ENCODE results near the gene GCLC.

Gene GCLC

DNA sequence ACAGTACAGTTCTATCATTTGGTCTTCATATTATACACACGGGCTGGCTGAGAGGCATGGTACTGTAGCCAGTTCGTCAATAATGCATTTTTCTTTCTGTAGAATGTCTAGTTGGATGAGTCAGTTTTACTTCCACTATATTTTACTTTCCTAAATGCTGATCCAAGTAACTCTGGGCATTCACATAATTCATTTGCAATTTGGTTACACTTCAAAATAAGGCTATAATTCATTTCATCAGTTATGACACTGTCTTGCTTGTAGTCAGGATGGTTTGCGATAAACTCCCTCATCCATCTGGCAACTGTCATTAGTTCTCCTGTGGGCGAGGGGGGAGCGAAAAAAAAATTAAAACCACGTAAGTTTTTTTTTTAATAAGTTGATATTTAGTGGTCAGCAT is 46.3 kb downstream of the GCLC start:
- H3K4me2 ChIP-seq (ENCODE audit: low read depth, low read length, poor library complexity, severe bottlenecking) = no peak overlapping the region
- H4K20me1 ChIP-seq (ENCODE audit: low read depth, low read length) = no peaks in the 10 kb centered on the region
- no peak for TF ChIP-seq EZH2phosphoT487 (conservative IDR thresholded peaks at IDR 0.05; ENCODE audit: low read length)
- TF ChIP-seq, protein P1, sequence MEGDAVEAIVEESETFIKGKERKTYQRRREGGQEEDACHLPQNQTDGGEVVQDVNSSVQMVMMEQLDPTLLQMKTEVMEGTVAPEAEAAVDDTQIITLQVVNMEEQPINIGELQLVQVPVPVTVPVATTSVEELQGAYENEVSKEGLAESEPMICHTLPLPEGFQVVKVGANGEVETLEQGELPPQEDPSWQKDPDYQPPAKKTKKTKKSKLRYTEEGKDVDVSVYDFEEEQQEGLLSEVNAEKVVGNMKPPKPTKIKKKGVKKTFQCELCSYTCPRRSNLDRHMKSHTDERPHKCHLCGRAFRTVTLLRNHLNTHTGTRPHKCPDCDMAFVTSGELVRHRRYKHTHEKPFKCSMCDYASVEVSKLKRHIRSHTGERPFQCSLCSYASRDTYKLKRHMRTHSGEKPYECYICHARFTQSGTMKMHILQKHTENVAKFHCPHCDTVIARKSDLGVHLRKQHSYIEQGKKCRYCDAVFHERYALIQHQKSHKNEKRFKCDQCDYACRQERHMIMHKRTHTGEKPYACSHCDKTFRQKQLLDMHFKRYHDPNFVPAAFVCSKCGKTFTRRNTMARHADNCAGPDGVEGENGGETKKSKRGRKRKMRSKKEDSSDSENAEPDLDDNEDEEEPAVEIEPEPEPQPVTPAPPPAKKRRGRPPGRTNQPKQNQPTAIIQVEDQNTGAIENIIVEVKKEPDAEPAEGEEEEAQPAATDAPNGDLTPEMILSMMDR (IDR thresholded peaks at IDR 0.05; ENCODE audit: insufficient read depth, low read length, poor library complexity, severe bottlenecking) = no peak
- H3K36me3 ChIP-seq (ENCODE audit: low read length) = no peaks in the 10 kb centered on the region; the same call in 1 of the 2 replicates
- H3K27me3 ChIP-seq (ENCODE audit: low read length) = no peaks in the 10 kb centered on the region
- no peak overlapping the region for H2AFZ ChIP-seq (ENCODE audit: low read depth, low read length, severe bottlenecking)
- no peaks in the 10 kb centered on the region for H3K79me2 ChIP-seq (ENCODE audit: insufficient read depth, low read length)
- no peaks in the 10 kb centered on the region for H3K9me3 ChIP-seq (ENCODE audit: insufficient read depth, low read length)
- no peak overlapping the region for H3K9ac ChIP-seq (ENCODE audit: low read length)
- no peak overlapping the region for H3K4me3 ChIP-seq (ENCODE audit: insufficient read depth, low read length, poor library complexity, severe bottlenecking)
- no peak overlapping the region for H3K27ac ChIP-seq (ENCODE audit: low read depth, low read length)
- H3K9me2 ChIP-seq (replicated peaks; ENCODE audit: insufficient read depth, low read length) = no peaks in the 10 kb centered on the region
- H3F3A ChIP-seq (ENCODE audit: insufficient read depth) = no peaks in the 10 kb centered on the region

DNA sequence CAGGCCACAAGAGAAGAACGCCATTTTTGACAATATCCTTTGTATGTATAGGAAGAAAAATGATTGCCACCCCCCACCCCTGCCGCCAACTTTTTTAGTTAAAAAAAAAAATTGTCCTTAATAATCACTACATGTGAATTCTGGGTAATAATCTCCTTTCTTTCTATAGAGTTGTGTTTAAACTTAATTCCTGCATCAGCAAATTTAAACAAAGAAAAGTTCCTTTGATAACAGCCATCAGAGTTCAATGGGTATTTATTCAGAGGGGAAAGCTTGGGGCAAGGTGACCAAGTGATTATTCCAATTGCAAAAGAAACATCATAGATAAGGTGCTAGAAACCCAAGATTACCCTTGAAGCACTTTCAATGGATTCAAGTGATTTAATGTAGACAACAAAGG is 47.0 kb downstream of the GCLC start:
- no peak overlapping the region for H3K27ac ChIP-seq (ENCODE audit: low read depth, low read length)
- no peak overlapping the region for H3K4me2 ChIP-seq (ENCODE audit: low read depth, low read length, poor library complexity, severe bottlenecking)
- no peaks in the 10 kb centered on the region for H3K9me2 ChIP-seq (replicated peaks; ENCODE audit: insufficient read depth, low read length)
- no peak overlapping the region for H3K9ac ChIP-seq (ENCODE audit: low read length)
- H3K4me3 ChIP-seq (ENCODE audit: insufficient read depth, low read length, poor library complexity, severe bottlenecking) = no peak overlapping the region
- H2AFZ ChIP-seq (ENCODE audit: low read depth, low read length, severe bottlenecking) = no peak overlapping the region
- no peaks in the 10 kb centered on the region for H3K79me2 ChIP-seq (ENCODE audit: insufficient read depth, low read length)
- H4K20me1 ChIP-seq (ENCODE audit: low read depth, low read length) = no peaks in the 10 kb centered on the region
- H3F3A ChIP-seq (ENCODE audit: insufficient read depth) = no peaks in the 10 kb centered on the region
- TF ChIP-seq, protein P1 (IDR thresholded peaks at IDR 0.05; ENCODE audit: insufficient read depth, low read length, poor library complexity, severe bottlenecking) = no peak
- no peak for TF ChIP-seq EZH2phosphoT487 (conservative IDR thresholded peaks at IDR 0.05; ENCODE audit: low read length)
- H3K9me3 ChIP-seq (ENCODE audit: insufficient read depth, low read length) = no peaks in the 10 kb centered on the region
- no peaks in the 10 kb centered on the region for H3K36me3 ChIP-seq (ENCODE audit: low read length)
- no peaks in the 10 kb centered on the region for H3K27me3 ChIP-seq (ENCODE audit: low read length)

DNA sequence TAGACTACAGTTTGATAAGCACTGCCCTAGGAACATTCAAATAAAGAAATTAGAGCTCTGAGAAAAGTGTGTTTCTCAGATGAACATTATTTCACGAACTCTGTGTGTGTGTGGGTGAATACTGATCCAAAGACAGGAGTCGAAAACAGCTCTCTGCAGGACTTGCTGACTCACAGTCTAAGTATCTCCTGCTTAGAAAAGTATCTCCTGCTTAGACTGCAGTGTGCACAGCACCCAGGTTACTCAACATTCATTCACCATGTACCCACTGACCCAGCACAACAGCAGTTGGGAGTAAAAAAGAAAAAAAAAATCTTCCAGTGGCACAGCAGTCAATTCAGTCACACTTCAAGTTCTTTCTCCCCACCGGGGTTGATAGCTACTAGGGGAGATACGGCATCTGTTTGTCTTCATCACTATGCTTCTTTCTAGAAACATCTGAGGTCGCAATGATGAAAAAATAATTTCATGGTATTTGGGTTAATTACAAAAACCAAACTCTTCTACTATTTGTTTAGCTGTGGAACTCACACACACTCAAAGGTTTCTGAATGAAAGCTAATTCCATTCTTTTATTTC is 48.0 kb downstream of the GCLC start:
- H3K9me2 ChIP-seq (replicated peaks; ENCODE audit: insufficient read depth, low read length) = no peaks in the 10 kb centered on the region
- no peak overlapping the region for H3K4me3 ChIP-seq (ENCODE audit: insufficient read depth, low read length, poor library complexity, severe bottlenecking)
- H4K20me1 ChIP-seq (ENCODE audit: low read depth, low read length) = no peaks in the 10 kb centered on the region
- no peak for TF ChIP-seq EZH2phosphoT487 (conservative IDR thresholded peaks at IDR 0.05; ENCODE audit: low read length)
- TF ChIP-seq, protein P1 (IDR thresholded peaks at IDR 0.05; ENCODE audit: insufficient read depth, low read length, poor library complexity, severe bottlenecking) = no peak
- H2AFZ ChIP-seq (ENCODE audit: low read depth, low read length, severe bottlenecking) = no peak overlapping the region
- H3F3A ChIP-seq (ENCODE audit: insufficient read depth) = no peaks in the 10 kb centered on the region
- no peaks in the 10 kb centered on the region for H3K79me2 ChIP-seq (ENCODE audit: insufficient read depth, low read length)
- no peaks in the 10 kb centered on the region for H3K9me3 ChIP-seq (ENCODE audit: insufficient read depth, low read length)
- H3K36me3 ChIP-seq (ENCODE audit: low read length) = no peaks in the 10 kb centered on the region
- H3K9ac ChIP-seq (ENCODE audit: low read length) = no peak overlapping the region
- no peaks in the 10 kb centered on the region for H3K27me3 ChIP-seq (ENCODE audit: low read length)
- no peak overlapping the region for H3K27ac ChIP-seq (ENCODE audit: low read depth, low read length)
- no peak overlapping the region for H3K4me2 ChIP-seq (ENCODE audit: low read depth, low read length, poor library complexity, severe bottlenecking)
